Activated CD4-positive, alpha-beta T cell treated with anti-CD3 and anti-CD28 coated beads, Interleukin-2, amount 10 ng/mL, durations not matched to agents 7 days and 5 days (primary cell): ENCODE results near the gene EXTL1. TPM values are rescaled to one million over a fixed set of nuclear protein-coding genes. Genes with fewer than 3 reads are reported as not detected.

Experiments used
- CTCF ChIA-PET: fragments of 350-600 bp; sonication (Branson Sonifier 250); formaldehyde crosslinking; loops from one replicate; lab custom pipeline; 2021; ENCODE audit warnings: antibody characterized with exemption; lab: Charles Lee
- POLR2A ChIA-PET: fragments of 350-600 bp; sonication (Branson Sonifier 250); formaldehyde crosslinking; loops from one replicate; lab custom pipeline; 2021; ENCODE audit warnings: antibody characterized with exemption; lab: Charles Lee
- DNase-seq: peaks from one replicate; pipeline ENCODE4 v3.0.0-alpha.2; 2020
- H3K27ac Mint-ChIP-seq: one replicate; pipeline ENCODE4 v1.8.0; 2021; ENCODE audit warnings: mild to moderate bottlenecking, moderate library complexity, mixed read lengths
- H3K27me3 Mint-ChIP-seq: one replicate; pipeline ENCODE4 v1.8.0; 2021; ENCODE audit warnings: mixed read lengths
- H3K36me3 Mint-ChIP-seq: one replicate; pipeline ENCODE4 v1.8.0; 2021; ENCODE audit warnings: low read depth, mixed read lengths
- H3K4me1 Mint-ChIP-seq: one replicate; pipeline ENCODE4 v1.8.0; 2021; ENCODE audit warnings: mixed read lengths
- H3K4me3 Mint-ChIP-seq: one replicate; pipeline ENCODE4 v1.8.0; 2021; ENCODE audit warnings: mild to moderate bottlenecking, moderate library complexity, mixed read lengths
- H3K9me3 Mint-ChIP-seq: one replicate; pipeline ENCODE4 v1.8.0; 2021; ENCODE audit warnings: mixed read lengths
- total RNA-seq, 2 experiments: library from RNA; stranded (reverse); gene quantifications; one replicate each; pipeline ENCODE4 v1.2.3, GENCODE V29; 2021

EXTL1 gene
- total RNA-seq, 2 experiments from 2014 or later: not detected

DNA sequence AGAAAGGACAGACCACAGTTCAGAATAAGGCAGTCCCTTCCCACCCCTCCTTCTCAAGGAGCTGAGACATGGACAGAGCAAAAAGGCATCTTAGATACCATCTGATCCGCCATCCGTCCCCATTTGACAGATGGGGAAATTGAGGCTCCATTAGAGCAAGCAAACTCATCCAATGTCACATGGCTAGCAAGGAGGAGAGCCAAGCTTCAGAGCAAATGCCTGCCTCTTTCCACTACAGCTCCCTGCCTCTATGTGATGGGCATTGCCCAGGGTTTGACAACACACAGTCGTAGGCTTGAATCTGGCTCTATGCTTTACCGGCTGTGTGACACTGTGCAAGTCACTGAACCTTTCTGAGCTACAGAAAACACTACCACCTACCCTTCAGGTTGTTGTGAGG lies 20.4 kb downstream of the EXTL1 start:
- CTCF ChIA-PET: interaction anchor here (1.1 to 1.9 kb wide), 3 partner anchors 11 to 103 kb away, joined by 3 to 9 read pairs (median 3); no protein-coding TSS in a partner anchor
- H3K36me3 Mint-ChIP-seq: no peaks in the 10 kb centered on the region
- peaks cover 2% of the 10 kb centered on the region for H3K4me1 Mint-ChIP-seq
- peaks cover 35% of the 10 kb centered on the region for H3K27me3 Mint-ChIP-seq
- no peaks in the 10 kb centered on the region for H3K9me3 Mint-ChIP-seq
- no peak overlapping the region for H3K4me3 Mint-ChIP-seq
- H3K27ac Mint-ChIP-seq: no peak overlapping the region
- DNase-seq: no peak
- POLR2A ChIA-PET: no interaction called here

DNA sequence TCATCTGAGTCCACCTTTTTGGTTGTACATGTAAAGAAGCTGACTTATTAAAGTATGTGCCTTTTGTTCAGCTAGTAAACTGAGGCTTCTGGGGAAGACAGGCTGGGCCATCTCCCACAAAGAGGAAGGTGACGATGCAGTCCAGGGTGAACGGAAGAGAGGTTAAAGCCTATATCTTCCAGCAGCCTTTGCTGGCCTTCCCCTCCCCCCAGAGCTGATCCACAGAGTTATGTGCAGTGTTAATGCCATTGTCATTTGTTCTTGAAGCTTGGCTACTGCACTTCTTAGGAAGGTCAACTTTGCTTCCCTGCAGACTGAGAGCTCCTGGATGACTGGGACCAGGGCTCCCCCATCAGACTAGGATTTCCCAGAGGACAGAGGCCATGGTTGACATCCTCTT lies 22.2 kb downstream of the EXTL1 start:
- DNase-seq: no peak
- ChIA-PET CTCF (interaction anchor here (0.6 to 2.3 kb wide), 4 partner anchors 8 to 844 kb away, joined by 4 to 9 read pairs (median 6); no protein-coding TSS in a partner anchor), POLR2A (no interaction called here)
- peaks cover 51% of the 10 kb centered on the region for H3K27me3 Mint-ChIP-seq
- H3K27ac Mint-ChIP-seq: no peak overlapping the region
- no peaks in the 10 kb centered on the region for H3K9me3 Mint-ChIP-seq
- no peak overlapping the region for H3K4me3 Mint-ChIP-seq
- H3K36me3 Mint-ChIP-seq: no peaks in the 10 kb centered on the region
- peaks cover 2% of the 10 kb centered on the region for H3K4me1 Mint-ChIP-seq

DNA sequence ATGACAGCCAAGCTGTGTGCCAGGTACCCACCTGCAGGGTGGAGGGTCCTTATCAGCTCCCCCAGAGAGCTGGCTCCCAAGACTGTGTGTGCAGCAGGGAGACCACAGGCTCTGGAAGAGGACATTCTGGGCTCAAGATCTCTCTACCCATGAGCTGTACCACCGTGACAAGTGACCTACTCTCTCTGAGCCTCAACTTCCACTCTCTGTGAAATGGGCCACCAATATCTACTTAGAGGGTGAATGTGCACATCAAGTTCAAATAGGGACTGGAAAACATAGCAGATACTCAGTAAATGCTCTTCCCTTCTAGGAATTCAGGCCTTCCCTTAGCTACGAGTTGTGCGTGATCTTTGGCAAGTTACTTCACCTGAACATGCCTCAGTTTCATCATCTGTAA lies 22.8 kb downstream of the EXTL1 start:
- Mint-ChIP-seq H3K4me1 (peaks cover 2% of the 10 kb centered on the region), H3K36me3 (no peaks in the 10 kb centered on the region), H3K27me3 (peaks cover 58% of the 10 kb centered on the region), H3K9me3 (no peaks in the 10 kb centered on the region), H3K4me3 (no peak overlapping the region), H3K27ac (no peak overlapping the region)
- ChIA-PET POLR2A (no interaction called here), CTCF (interaction anchor here (1.3 to 2.3 kb wide), 3 partner anchors 9 to 101 kb away, joined by 5 to 9 read pairs (median 8); no protein-coding TSS in a partner anchor)
- DNase-seq: no peak

DNA sequence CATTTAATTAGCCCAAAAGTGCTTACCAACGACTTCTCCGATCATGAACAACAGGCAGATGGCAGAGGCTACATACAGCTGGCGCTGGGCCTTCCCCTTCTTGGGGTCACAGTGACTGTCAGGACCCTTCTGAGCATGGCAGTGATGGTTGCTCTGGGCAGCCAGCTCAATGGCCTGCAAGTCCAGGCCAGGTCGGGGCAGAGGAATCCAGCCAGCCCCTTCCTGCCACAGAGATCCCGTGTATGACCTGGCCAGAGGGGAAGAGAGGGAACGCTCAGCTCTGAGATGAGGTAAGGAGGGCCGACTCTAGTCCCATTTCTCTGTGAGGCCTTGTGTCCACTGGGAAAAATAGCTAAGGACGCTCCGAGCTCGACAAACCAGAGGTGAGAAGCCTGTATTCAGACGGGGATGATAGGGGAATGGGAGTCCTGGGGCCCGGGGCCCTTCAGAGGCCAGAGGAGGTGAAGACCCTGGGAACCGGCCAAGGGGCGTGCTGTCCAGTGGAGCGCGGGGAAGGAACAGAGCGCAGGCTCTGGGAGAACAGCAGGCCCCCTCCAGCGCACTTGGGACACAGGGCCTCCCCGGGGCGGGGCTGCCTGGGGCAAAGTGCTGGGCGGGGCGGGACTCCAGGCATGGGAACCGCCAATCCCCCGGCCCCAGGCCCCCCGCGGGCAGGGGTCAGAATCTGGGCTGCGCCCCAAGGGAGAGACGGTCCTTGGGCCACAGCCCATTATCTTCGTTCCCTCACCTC lies 23.6 kb downstream of the EXTL1 start:
- ChIA-PET POLR2A (no interaction called here), CTCF (interaction anchor here (0.6 to 2.3 kb wide), 3 partner anchors 10 to 151 kb away, joined by 3 to 9 read pairs (median 8); no protein-coding TSS in a partner anchor)
- Mint-ChIP-seq H3K4me3 (no peak overlapping the region), H3K36me3 (no peaks in the 10 kb centered on the region), H3K9me3 (no peaks in the 10 kb centered on the region), H3K4me1 (peaks cover 2% of the 10 kb centered on the region), H3K27me3 (peaks cover 65% of the 10 kb centered on the region), H3K27ac (no peak overlapping the region)
- DNase-seq: no peak

DNA sequence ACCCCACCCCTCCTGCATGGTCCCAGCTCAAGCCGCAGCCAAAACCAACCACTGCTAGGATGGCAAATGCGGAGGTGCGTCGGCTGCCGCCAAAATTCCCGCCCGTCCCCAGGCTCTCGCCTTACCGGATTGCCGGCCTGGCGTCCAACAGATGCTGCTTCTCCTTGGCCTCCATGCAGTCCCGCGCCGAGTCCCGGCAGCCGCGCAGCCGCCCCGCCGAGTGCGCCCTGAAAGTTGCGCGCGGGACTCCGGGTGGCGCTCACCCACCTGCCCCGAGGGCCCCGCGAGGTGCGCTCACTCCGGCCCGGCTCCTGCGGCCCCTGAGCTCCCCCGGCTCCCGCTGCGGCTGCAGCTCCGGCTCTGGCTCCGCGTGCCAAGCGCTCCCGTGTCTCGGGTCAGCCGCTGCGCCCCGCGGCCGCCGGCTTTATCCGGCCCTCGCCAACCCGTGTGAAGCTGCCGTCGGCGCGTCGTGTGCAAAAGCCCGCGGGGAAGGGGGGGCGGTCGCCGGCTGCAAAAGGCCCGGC lies 24.2 kb downstream of the EXTL1 start, which contains the start of gene SLC30A2:
SLC30A2 (minus strand) TSS at position 397 of the 524 bp plus-strand sequence; CDS start at position 175, 222 bp downstream.
- Mint-ChIP-seq H3K4me1 (peaks cover 3% of the 10 kb centered on the region), H3K27ac (no peak within 1 kb of the TSS), H3K36me3 (no peaks in the 10 kb centered on the region), H3K4me3 (no peak within 1 kb of the TSS), H3K9me3 (no peaks in the 10 kb centered on the region), H3K27me3 (peaks cover 67% of the 10 kb centered on the region)
- CTCF ChIA-PET: interaction anchor here (0.6 to 2.3 kb wide), 4 partner anchors 11 to 456 kb away, joined by 4 to 9 read pairs (median 5); no protein-coding TSS in a partner anchor
- DNase-seq: no peak
- POLR2A ChIA-PET: no interaction called here

DNA sequence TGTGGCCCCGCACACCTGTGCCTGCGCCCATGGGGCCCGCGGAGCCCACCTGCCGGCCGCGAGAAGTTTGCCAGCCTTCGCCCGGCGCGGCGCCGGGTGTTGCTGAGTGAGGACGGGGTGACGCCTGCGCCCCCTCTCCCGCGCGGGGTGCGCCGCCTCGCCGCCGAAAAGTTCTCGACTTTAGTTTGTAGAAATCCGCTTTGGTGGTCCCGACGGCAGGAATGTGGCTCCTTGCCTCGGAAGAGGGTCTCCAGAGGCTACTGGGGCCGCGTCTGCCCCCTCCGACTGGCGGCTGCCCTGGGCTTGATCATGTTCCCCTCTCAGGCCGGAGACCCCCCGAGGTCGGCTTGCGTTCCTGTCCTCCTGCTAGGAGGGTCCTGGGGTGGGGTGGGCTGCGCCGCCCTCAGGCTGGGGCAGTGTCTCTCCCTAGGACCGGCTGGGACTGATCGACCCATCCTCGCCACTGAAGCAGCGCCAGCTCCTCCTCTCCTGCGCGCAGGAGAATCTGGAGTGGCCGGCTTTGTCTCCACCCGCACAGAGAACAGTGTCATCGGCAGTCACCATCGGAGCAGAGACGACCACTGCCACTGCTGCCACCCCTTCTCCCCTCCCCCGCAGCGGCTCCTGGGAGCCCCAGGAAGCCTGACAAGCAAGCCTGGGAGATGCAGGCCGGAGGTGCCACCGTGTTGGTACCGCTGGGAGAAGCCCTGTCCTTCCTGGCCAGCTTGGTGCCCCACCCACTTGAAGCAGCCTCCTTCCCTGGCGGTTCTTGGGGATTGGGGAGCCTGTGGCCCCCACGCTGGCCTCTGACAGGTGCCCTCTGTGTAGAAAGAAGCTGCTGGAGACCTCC lies 24.9 kb downstream of the EXTL1 start:
- POLR2A ChIA-PET: no interaction called here
- CTCF ChIA-PET: interaction anchor here (0.6 to 1.3 kb wide), 5 partner anchors 8 to 456 kb away, joined by 3 to 6 read pairs (median 5); no protein-coding TSS in a partner anchor

DNA sequence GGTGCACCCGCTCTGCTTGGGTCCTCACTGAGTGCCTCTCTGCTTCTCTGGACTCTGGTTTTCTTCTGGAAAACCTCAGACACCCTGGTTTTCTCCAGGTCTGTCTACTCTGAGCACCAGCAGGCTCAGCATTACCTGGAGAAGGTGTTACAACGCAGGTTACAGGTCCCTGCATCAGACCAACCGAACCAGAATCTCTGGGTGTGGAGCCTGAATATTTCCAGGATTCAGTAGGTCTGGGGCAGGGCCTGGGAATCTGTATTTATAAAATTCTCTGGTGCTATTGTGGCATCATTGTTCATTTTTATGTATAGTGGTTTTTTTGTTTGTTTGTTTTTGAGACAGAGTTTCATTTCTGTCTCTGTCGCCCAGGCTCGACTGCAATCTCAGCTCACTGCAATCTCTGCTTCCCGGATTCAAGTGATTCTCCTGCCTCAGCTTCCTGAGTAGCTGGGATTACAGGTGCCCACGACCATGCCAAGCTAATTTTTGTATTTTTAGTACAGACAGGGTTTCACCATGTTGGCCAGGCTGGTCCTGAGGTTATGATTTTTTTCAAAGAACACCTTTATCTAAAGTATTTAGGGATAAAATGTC lies 25.8 kb downstream of the EXTL1 start:
- no peaks in the 10 kb centered on the region for H3K9me3 Mint-ChIP-seq
- POLR2A ChIA-PET: no interaction called here
- CTCF ChIA-PET: interaction anchor here (0.7 to 1.3 kb wide), 3 partner anchors 11 to 152 kb away, joined by 3 to 6 read pairs (median 5); no protein-coding TSS in a partner anchor
- H3K36me3 Mint-ChIP-seq: no peaks in the 10 kb centered on the region
- H3K27ac Mint-ChIP-seq: no peak overlapping the region
- peaks cover 73% of the 10 kb centered on the region for H3K27me3 Mint-ChIP-seq
- DNase-seq: no peak
- no peak overlapping the region for H3K4me3 Mint-ChIP-seq
- H3K4me1 Mint-ChIP-seq: peaks cover 9% of the 10 kb centered on the region

More for the DNA sequence above, 24.9 kb downstream of the EXTL1 start:
- no peak for DNase-seq
- H3K27ac Mint-ChIP-seq: no peak overlapping the region
- no peak overlapping the region for H3K4me3 Mint-ChIP-seq
- H3K27me3 Mint-ChIP-seq: peaks cover 73% of the 10 kb centered on the region
- H3K36me3 Mint-ChIP-seq: no peaks in the 10 kb centered on the region
- peaks cover 9% of the 10 kb centered on the region for H3K4me1 Mint-ChIP-seq
- no peaks in the 10 kb centered on the region for H3K9me3 Mint-ChIP-seq

DNA sequence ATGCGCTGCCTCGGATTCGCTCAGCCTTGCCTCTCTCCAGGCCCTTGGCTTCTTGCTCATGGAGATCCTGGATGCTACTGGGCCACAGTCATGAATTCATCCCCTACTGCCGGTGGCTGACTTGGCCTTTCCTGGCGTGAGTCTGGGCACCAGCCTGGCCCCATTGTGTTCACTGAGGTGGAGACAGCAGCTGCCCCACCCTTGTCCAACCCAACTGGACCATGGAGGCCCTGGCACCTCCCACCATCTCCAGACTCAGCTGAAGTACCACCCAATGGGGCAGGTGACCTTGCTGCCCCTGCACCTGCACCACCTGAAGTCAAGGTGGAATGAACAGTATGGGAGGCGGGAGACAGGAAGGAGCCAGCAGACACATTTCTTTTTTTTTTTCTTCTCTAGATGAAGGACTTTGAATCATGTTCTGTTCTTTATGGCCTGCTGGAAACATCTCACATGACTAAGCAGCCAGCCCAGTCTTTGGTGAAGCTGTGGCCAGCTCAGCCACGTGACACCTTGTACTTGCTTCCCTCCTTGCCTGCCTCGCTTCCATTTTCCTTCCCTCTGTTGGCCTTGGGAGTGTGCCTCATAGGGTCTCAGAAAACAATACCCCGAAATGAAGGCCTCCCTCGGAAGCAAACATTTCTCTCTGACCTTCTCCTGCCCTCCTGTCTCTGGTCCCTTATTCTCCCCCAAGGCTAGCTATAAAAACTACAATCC lies 28.1 kb downstream of the EXTL1 start:
- no peak overlapping the region for H3K4me3 Mint-ChIP-seq
- H3K9me3 Mint-ChIP-seq: no peaks in the 10 kb centered on the region
- ChIA-PET CTCF (interaction anchor here (0.8 kb wide), 1 partner anchor 45 kb away, joined by 5 read pairs; no protein-coding TSS in a partner anchor), POLR2A (no interaction called here)
- no peak overlapping the region for H3K27ac Mint-ChIP-seq
- H3K36me3 Mint-ChIP-seq: no peaks in the 10 kb centered on the region
- peaks cover 9% of the 10 kb centered on the region for H3K4me1 Mint-ChIP-seq
- DNase-seq: no peak
- H3K27me3 Mint-ChIP-seq: peaks cover 67% of the 10 kb centered on the region

DNA sequence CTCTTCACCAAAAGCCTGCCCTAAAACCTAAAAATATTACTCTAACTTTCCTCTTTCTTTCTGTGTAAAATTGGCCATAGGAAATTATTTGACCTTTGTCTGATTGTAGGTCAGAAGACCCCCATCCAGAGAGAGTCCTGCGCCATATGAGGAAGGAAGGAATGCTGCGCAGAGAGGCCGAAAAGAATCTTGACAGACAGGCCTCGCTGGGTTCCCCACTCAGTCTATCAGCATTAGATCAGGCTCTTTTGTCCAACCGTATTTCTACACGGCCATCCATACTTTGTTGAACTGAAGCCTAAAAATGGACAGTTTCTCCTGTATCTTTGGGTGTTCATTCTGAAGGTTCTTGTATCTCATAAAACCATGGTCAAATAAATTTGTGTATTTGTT lies 28.7 kb downstream of the EXTL1 start:
- H3K4me3 Mint-ChIP-seq: no peak overlapping the region
- CTCF ChIA-PET: no interaction called here
- POLR2A ChIA-PET: no interaction called here
- no peaks in the 10 kb centered on the region for H3K9me3 Mint-ChIP-seq
- DNase-seq: no peak
- peaks cover 7% of the 10 kb centered on the region for H3K4me1 Mint-ChIP-seq
- peaks cover 65% of the 10 kb centered on the region for H3K27me3 Mint-ChIP-seq
- no peak overlapping the region for H3K27ac Mint-ChIP-seq
- H3K36me3 Mint-ChIP-seq: no peaks in the 10 kb centered on the region

DNA sequence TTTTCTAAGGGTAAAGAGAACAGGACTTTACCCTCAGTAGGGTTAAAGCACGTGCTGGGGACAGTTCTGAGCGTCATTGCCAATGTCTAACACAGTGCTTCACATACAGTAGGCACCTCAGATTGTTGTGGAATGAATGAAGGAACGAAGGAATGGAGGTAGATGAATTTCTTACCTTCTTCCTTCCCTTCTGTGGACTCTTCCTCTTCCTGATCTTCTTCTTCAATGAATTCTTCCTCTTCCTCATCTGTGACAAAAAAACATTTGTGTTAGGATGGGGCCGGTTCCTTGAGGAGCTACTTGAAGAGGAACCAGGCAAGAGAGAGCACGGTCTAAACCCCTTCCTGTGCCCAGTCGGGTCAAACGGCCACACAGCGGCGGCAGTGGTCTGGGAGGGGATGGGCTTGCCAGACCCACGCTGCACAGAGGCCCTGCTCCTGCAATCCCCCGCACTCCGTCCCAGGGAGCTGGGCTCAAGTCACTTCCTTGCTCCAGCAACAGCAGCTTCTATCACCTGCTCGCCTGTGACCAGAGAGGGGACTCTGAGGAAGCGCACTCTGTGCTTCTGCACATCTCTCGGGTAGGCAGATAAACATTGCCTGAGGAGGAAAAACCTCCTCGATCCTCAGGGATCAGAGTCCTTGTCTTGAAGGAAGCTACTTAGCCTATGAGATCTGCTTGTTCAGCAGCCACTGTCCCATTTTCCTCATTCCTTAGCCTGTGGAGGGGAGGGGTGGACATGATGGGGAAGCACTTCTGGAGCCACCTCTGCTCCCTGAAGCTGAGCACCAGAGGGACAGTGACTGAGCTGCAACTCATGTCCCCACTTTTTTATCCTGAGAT lies 32.4 kb downstream of the EXTL1 start:
- Mint-ChIP-seq H3K27ac (no peak overlapping the region), H3K36me3 (no peaks in the 10 kb centered on the region), H3K27me3 (peaks cover 51% of the 10 kb centered on the region), H3K9me3 (no peaks in the 10 kb centered on the region), H3K4me3 (no peak overlapping the region), H3K4me1 (peaks cover 7% of the 10 kb centered on the region)
- POLR2A ChIA-PET: no interaction called here
- DNase-seq: no peak
- CTCF ChIA-PET: interaction anchor here (0.6 to 1.1 kb wide), 5 partner anchors 10 to 522 kb away, joined by 3 to 6 read pairs (median 3); no protein-coding TSS in a partner anchor

DNA sequence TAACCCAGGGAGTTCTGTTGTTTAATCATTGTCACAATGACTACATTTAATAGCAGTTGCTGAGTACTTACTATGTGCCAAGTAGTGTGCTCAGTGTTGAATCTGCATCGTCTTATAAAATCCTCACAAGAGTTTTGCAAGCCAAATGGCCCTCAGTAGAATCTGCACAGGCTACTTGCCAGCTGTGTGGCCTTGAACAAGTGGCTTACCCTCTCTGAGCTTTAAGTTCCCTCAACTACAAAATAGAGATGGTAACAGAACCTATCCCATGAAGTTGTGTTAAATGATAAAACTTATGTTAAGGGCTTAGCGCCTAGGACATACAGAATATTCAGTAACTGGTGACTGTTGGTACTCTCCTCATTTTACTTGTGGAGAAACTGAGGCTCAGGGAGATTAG lies 33.5 kb downstream of the EXTL1 start:
- Mint-ChIP-seq H3K4me3 (no peak overlapping the region), H3K27me3 (peaks cover 44% of the 10 kb centered on the region), H3K27ac (no peak overlapping the region), H3K36me3 (no peaks in the 10 kb centered on the region), H3K4me1 (peaks cover 7% of the 10 kb centered on the region), H3K9me3 (no peaks in the 10 kb centered on the region)
- ChIA-PET CTCF (interaction anchor here (0.7 to 1.0 kb wide), 2 partner anchors 19 to 28 kb away, joined by 3 read pairs; no protein-coding TSS in a partner anchor), POLR2A (no interaction called here)
- no peak for DNase-seq
